Middle frontal gyrus (tissue), 1 donor: ENCODE data around the gene BRMS1.

Experiments used
- DNase-seq: peaks from one replicate; pipeline ENCODE4 v3.0.0-alpha.2; 2015; ENCODE audit warnings: low spot score; ENCODE audit errors: extremely low spot score

The BRMS1 gene

DNA sequence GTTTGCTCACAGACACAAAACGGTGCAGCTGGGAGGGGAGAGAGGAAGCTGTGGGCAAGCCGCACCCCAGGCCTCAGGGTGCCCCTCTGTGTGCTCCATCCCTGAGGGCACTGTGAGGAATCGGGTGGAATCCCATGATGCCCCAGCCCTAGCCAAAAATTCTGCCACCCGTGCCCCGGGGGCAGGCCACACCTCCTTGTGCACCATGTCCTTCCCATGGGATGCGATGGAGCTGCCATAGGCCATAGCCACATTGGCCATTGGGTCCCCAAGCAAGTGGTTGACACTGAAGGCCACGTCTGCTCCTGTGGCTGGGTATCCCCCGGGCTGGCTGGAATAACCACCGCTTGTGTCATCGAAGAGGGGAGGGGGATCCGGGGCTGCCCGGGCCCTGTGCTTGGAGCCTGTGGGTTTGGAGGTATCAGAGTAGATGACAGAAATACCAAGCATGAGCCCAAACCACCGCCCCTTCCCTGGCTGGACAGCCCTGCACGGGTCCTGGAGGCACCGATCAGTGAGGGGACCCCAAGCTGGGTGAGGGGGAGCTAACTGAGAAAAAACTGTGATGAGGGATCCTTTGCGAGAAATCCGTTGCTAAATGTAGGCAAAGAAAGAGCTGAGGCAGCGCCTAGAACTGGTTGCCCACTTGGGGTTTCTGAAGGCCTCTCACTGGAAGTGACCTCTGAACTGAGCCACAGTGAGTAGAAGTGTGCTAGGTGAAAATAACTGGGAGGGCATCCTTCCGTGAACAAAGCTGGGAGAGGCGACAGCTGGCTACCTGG, 56.8 kb downstream of the BRMS1 start:
- DNase-seq: no peak
